OCI-LY3 (cell line): ENCODE data around the gene TSPAN14.

Experiments used
- H2AFZ ChIP-seq: fragments of 200-600, 300-600 bp; shearing (Covaris generic); 2 replicates; pipeline ENCODE4 v1.6.0; 2014; ENCODE audit warnings: antibody characterized with exemption, low read depth, low read length
- H3K27ac ChIP-seq: fragments of 200-600, 300-600 bp; sonication (generic); 2 replicates; pipeline ENCODE4 v1.5.1; 2014; ENCODE audit warnings: mild to moderate bottlenecking, low read length, moderate library complexity, mixed read lengths
- H3K27me3 ChIP-seq: fragments of 200-600, 300-600 bp; sonication (generic); 2 replicates; pipeline ENCODE4 v1.6.1; 2014; ENCODE audit warnings: low read depth, low read length, mixed read lengths
- H3K36me3 ChIP-seq: fragments of 200-600, 300-600 bp; sonication (generic); replicated peaks from 2 replicates; pipeline ENCODE3; 2014; ENCODE audit warnings: low read depth, low read length, mixed read lengths
- H3K4me1 ChIP-seq: fragments of 300-600, 200-600 bp; sonication (generic); 2 replicates; pipeline ENCODE4 v1.6.1; 2014; ENCODE audit warnings: low read length, mixed read lengths
- H3K4me2 ChIP-seq: fragments of 200-600, 300-600 bp; sonication (generic); 2 replicates; pipeline ENCODE4 v1.6.1; 2014; ENCODE audit warnings: low read length, mixed read lengths
- H3K4me3 ChIP-seq: fragments of 300-600, 200-600 bp; sonication (generic); 2 replicates; pipeline ENCODE4 v1.5.1; 2014; ENCODE audit warnings: antibody characterized with exemption, mild to moderate bottlenecking, low read length, moderate library complexity
- H3K79me2 ChIP-seq: fragments of 300-600, 200-600 bp; shearing (Covaris generic); 2 replicates; pipeline ENCODE4 v1.6.1; 2014; ENCODE audit warnings: mild to moderate bottlenecking, low read length, mixed read lengths
- H3K9ac ChIP-seq: fragments of 300-600, 200-600 bp; shearing (Covaris generic); 2 replicates; pipeline ENCODE4 v1.6.0; 2014; ENCODE audit warnings: mild to moderate bottlenecking, low read length, moderate library complexity
- H3K9me3 ChIP-seq: fragments of 200-600, 300-600 bp; shearing (Covaris generic); 2 replicates; pipeline ENCODE4 v1.6.1; 2014; ENCODE audit warnings: low read length, mixed read lengths; ENCODE audit not compliant: insufficient read depth
- H4K20me1 ChIP-seq: fragments of 200-600, 300-600 bp; sonication (generic); 2 replicates; pipeline ENCODE4 v1.6.1; 2016; ENCODE audit warnings: low read length, mixed read lengths; ENCODE audit not compliant: insufficient read depth
- EZH2phosphoT487 ChIP-seq: fragments of 200-600 bp; shearing (Covaris generic); IDR thresholded peaks from 2 replicates; pipeline ENCODE4 v1.6.1; 2018; ENCODE audit warnings: antibody characterized with exemption, mixed run types, low read depth
- TF ChIP-seq, protein P1 (sequence below): fragments of 200-600, 300-600 bp; sonication (generic); IDR thresholded peaks from 2 replicates; pipeline ENCODE4 v1.5.1; 2014; ENCODE audit warnings: antibody characterized with exemption, low read length, low read depth

Gene TSPAN14

DNA sequence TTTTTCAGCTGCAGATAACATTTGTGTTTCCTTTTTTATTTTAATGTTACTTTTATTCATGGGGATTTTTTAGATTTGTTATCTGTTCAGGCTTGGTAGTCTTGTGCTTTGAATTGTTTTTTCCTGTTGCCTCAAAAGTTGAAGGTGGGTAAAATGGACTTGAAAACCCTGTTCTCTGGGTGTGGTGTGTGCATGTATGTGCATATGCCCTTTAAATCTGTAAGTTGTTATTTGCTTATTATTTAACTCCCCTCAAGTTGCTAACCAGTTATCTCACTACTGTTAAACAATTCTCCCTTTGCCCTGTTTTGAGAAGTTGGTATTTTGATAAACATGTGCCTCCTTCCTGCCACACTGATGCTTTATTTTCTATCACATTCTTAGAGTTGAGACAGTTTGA, 30.6 kb downstream of the TSPAN14 start:
- no peaks in the 10 kb centered on the region for H3K36me3 ChIP-seq
- no peaks in the 10 kb centered on the region for H3K4me1 ChIP-seq
- TF ChIP-seq, protein P1, sequence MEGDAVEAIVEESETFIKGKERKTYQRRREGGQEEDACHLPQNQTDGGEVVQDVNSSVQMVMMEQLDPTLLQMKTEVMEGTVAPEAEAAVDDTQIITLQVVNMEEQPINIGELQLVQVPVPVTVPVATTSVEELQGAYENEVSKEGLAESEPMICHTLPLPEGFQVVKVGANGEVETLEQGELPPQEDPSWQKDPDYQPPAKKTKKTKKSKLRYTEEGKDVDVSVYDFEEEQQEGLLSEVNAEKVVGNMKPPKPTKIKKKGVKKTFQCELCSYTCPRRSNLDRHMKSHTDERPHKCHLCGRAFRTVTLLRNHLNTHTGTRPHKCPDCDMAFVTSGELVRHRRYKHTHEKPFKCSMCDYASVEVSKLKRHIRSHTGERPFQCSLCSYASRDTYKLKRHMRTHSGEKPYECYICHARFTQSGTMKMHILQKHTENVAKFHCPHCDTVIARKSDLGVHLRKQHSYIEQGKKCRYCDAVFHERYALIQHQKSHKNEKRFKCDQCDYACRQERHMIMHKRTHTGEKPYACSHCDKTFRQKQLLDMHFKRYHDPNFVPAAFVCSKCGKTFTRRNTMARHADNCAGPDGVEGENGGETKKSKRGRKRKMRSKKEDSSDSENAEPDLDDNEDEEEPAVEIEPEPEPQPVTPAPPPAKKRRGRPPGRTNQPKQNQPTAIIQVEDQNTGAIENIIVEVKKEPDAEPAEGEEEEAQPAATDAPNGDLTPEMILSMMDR, result no peak
- TF ChIP-seq EZH2phosphoT487, result no peak
- H3K4me3 ChIP-seq, result no peak overlapping the region
- peaks cover 26% of the 10 kb centered on the region; the same call in 1 of the 2 replicates for H4K20me1 ChIP-seq
- H3K27ac ChIP-seq, result no peak overlapping the region
- H3K9ac ChIP-seq, result no peak overlapping the region
- H3K4me2 ChIP-seq, result no peak overlapping the region
- H3K79me2 ChIP-seq, result no peaks in the 10 kb centered on the region
- no peak overlapping the region for H2AFZ ChIP-seq
- no peaks in the 10 kb centered on the region for H3K27me3 ChIP-seq
- H3K9me3 ChIP-seq, result no peaks in the 10 kb centered on the region

- Histone ChIP-seq H3K4me3 (no peak overlapping the region), H3K9me3 (no peaks in the 10 kb centered on the region), H3K27me3 (no peaks in the 10 kb centered on the region), H3K9ac (no peak overlapping the region), H3K36me3 (no peaks in the 10 kb centered on the region), H3K27ac (no peak overlapping the region), H3K79me2 (no peaks in the 10 kb centered on the region), H4K20me1 (peaks cover 27% of the 10 kb centered on the region; the same call in 1 of the 2 replicates), H2AFZ (no peak overlapping the region), H3K4me1 (no peaks in the 10 kb centered on the region), H3K4me2 (no peak overlapping the region)
- TF ChIP-seq, protein P1, result no peak
- TF ChIP-seq EZH2phosphoT487, result no peak
These were observed 31.2 kb downstream of the TSPAN14 start for GRCh38 chr10:80485076-80485945.

- TF ChIP-seq, protein P1, result no peak
- no peak for TF ChIP-seq EZH2phosphoT487
- Histone ChIP-seq H3K79me2 (no peaks in the 10 kb centered on the region), H3K27me3 (no peaks in the 10 kb centered on the region), H3K9ac (no peak overlapping the region), H3K36me3 (peaks cover 2% of the 10 kb centered on the region), H3K27ac (no peak overlapping the region), H3K4me2 (no peak overlapping the region), H3K4me1 (no peaks in the 10 kb centered on the region), H2AFZ (no peak overlapping the region), H4K20me1 (peaks cover 31% of the 10 kb centered on the region; the same call in 1 of the 2 replicates), H3K4me3 (no peak overlapping the region), H3K9me3 (no peaks in the 10 kb centered on the region)
These were observed 32.0 kb downstream of the TSPAN14 start for GRCh38 chr10:80485946-80486764.

DNA sequence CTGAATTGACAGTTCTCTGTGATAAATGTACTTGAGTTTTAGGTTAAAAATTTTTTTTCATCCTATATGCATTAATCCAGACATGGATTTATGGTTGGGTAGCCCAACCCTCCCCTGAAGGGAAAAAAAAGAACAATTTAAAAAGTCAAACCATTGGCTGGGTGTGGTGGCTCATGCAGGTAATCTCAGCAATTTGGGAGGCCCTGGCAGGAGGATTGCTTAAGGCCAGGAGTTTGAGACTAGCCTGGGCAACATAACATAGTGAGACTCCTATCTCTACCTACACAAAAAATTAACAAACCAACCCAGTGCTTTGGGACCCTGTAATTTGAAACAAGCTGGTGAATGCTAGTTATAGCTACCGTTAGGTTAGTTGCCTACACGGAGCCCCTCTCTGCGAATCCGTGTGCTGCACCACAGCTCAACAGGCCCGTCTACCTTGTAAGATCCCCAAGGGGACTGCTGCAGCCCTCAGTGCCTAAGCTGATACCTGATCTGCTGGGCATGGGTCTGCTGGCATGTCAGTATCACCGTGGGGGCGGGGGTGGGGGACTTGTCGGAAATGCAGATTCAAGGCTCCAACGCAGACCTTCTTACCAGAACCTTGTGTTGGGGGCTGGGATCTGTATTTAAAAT, 32.8 kb downstream of the TSPAN14 start:
- Histone ChIP-seq H3K4me3 (no peak overlapping the region), H3K79me2 (no peaks in the 10 kb centered on the region), H3K9ac (no peak overlapping the region), H3K4me2 (no peak overlapping the region), H3K27ac (no peak overlapping the region), H2AFZ (no peak overlapping the region), H3K36me3 (peaks cover 2% of the 10 kb centered on the region), H3K9me3 (no peaks in the 10 kb centered on the region), H3K4me1 (no peaks in the 10 kb centered on the region), H4K20me1 (peaks cover 36% of the 10 kb centered on the region; the same call in 1 of the 2 replicates), H3K27me3 (no peaks in the 10 kb centered on the region)
- TF ChIP-seq EZH2phosphoT487, result no peak
- TF ChIP-seq, protein P1, result no peak
